ENCODE measurements around the gene STARD9.
"Not testable (repeated sequence)": the region's sequence is repeated elsewhere in the genome, so short reads cannot be mapped to it uniquely, and the experiment has no call there.

STARD9 gene

DNA sequence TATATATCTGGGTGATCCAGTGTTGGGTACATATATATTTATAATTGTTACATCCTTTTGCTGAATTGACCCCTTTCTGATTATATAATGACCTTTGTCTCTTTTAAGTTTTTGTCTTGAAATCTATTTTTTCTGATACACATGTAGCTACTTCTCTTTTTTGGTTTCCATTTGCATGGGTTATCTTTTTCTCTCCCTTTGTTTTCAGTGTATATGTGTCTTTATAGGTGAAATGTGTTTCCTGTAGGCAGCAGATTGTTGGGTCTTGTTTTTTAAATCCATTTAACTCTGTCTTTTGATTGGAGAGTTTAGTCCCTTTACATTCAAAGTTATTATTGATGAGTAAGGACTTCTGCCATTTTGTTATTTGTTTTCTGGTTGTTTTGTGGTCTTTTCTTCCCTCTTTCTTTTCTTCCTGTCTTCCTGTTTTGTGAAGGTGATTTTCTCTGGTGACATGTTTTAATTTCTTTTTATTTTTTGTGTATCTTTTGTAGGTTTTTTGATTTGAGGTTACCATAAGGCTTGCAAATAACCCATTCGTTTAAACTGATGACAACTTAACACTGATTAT is 56.8 kb downstream of the STARD9 start:
- DNase-seq: no peak

- no peak for DNase-seq
Measured at GRCh38 chr15:42640109-42640508, 64.7 kb downstream of the STARD9 start.

DNA sequence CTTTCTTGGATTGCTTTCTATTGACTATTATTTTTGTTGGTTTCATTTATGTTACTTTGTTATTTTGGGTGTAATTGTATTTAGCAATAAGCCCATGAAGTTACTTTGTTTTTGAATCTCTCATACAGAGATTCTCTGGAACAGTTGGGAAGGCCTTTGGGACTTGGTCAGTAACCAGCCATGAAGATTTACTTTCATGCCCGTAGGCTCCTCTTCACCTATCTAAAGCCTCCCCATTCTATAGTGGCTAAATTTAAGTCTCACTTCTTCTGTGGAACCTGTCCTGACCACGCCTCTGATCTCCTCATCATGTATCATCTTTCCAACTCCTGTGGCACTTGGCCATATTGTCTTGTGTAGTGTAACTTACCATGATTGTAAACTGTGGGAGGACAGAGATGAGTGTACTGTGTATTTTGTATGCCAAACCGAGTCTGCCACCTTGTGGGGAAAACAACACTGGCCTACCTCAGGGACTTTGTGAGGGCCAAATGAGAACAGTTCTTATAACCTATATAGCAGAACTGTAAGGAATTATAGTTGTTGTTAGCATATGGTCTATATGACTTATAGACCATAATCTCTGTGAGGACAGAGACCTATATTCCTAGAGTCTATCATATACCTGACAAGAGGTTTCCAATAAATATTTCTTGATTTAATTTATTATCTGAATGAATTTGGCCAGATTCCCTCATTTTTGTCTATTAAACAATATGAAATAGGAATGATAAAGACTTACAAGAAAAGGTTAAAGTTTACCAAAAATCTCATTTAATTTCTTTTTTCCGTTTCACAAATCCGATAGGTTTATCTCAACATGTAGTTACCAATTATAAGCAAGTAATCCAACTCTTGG is 75.0 kb downstream of the STARD9 start:
- peak; percentile 1 for DNase-seq

- no peak for DNase-seq
Measured at GRCh38 chr15:42665827-42666226, 90.4 kb downstream of the STARD9 start.

DNA sequence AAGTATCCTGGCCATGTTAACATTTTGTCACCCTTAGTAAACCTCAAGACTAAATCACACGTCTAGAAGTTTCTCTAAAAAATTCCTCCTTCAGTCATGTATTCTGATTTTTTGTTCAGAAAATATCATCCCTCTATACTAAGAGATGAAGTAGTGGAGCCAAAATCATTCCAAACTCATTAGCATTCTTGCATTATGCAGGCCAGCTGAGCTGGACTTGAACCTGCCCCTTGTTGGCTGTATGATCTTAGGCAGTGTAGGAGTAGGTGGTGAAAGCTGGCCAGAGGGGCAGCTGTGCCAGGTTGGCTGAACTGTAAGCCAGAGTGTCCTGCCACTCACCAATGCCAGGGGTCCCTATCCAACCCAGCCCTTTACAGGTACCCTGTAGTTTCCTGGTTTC is 92.4 kb downstream of the STARD9 start:
- no peak for DNase-seq

DNA sequence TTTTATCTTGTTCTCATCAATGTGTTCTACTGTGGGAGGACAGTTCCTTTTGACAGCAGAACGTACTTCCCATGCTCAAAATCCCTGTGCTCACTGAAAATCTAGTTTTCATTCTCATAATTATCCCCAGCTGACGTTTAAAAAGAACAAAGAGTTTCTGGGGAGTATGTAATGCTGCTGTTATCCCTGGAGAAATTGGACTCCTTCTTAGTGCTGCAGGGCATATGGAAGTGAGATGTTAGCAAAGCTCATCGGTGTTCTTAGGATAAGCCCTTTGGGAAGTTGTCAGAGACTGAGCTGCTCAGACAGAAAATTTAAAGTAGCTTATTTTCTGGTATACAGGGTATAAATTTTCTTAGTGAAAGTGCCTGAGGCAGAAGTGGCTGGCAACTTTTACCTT is 95.0 kb downstream of the STARD9 start:
- no peak for DNase-seq

- no peak for DNase-seq
Measured at GRCh38 chr15:42672444-42672843, 97.0 kb downstream of the STARD9 start.

GRCh38 chr15:42674472-42674871 is 99.1 kb downstream of the STARD9 start:
- DNase-seq: no peak

GRCh38 chr15:42675021-42675420 is 99.6 kb downstream of the STARD9 start:
- no peak for DNase-seq

- DNase-seq: no peak
Measured at GRCh38 chr15:42679285-42680141, 104.1 kb downstream of the STARD9 start.

GRCh38 chr15:42680142-42680482 is 104.7 kb downstream of the STARD9 start:
- not testable (repeated sequence) for DNase-seq

DNA sequence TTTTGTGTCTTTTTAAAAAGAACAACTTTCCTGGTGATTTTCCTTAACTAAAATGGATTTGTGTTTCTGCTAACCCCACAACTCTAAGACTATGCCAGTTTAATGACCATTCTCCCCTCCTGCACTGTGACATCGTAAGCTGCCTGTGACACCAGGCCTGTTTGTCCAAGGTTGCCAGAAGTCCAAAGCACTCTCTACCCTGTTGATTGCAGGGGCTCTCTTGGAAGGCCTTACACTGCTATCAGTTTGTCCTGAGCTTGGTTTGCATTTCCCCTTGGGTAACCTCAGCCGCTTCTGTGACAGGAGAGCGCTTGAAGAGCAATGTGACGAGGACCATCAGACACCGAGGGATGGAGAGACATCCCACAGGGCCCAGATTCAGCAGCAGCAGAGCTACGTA is 105.7 kb downstream of the STARD9 start:
- no peak for DNase-seq

- DNase-seq: no peak
Measured at GRCh38 chr15:42686281-42686680, 110.9 kb downstream of the STARD9 start.

GRCh38 chr15:42687740-42688139 is 112.3 kb downstream of the STARD9 start:
- DNase-seq: no peak

GRCh38 chr15:42688301-42688700 is 112.9 kb downstream of the STARD9 start:
- DNase-seq: no peak

DNA sequence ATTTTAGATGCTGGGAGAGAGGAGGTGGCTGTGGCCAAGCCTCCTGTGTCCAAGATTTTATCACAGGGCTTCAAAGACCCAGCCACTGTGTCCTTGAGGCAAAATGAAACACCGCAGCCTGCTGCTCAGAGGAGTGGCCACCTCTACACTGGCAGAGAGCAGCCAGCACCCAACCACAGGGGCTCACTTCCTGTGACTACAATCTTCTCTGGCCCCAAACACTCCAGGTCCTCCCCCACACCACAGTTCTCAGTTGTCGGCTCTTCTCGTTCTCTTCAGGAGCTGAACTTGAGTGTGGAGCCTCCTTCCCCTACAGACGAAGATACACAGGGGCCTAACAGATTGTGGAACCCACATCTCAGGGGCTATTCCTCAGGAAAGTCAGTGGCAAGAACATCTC is 115.9 kb downstream of the STARD9 start:
- DNase-seq: no peak

DNA sequence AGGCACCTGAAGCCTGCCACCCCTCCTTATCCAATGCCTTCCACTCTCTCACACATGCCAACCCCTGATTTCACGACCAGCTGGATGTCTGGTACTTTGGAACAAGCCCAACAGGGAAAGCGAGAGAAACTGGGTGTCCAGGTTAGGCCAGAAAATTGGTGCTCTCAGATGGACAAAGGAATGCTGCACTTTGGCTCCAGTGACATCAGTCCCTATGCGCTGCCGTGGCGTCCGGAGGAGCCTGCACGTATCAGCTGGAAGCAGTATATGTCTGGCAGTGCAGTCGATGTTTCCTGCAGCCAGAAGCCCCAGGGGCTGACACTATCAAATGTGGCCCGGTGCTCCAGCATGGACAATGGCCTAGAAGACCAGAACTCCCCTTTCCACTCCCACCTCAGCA is 116.4 kb downstream of the STARD9 start:
- no peak for DNase-seq

GRCh38 chr15:42692536-42692935 is 117.1 kb downstream of the STARD9 start:
- no peak for DNase-seq

DNA sequence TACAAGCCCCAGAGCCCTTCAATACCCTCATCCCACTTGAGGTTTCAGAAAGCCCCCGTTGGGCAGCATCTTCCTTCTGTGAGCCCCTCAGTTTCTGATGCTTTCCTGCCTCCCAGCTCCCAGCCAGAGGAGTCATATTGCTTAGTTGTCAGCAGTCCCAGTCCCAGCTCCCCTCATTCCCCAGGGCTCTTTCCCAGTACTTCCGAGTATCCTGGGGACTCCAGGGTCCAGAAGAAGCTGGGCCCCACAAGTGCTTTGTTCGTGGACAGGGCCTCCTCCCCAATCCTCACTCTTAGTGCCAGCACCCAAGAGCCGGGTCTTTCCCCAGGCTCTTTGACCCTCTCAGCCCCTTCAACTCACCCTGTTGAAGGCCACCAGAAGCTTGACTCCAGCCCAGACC is 117.6 kb downstream of the STARD9 start:
- no peak for DNase-seq

- no peak for DNase-seq
Measured at GRCh38 chr15:42693496-42693895, 118.1 kb downstream of the STARD9 start.

- no peak for DNase-seq
Measured at GRCh38 chr15:42693942-42694341, 118.5 kb downstream of the STARD9 start.

DNA sequence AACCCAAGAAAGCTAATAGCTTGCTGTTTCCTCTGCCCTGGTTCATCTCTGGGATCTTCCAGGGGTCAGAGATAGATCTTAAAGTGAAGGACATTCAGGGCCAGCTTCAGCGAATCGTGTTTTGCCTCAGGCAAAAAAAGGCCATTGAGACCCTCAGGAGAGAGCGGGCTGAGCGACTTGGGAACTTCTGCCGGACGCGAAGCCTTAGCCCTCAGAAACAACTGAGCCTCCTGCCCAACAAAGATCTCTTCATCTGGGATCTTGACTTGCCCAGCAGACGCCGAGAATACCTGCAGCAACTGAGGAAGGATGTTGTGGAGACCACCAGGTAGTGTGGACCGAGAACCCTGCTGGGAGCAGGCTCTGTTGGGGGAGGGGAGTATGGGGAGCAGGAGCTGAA is 119.0 kb downstream of the STARD9 start:
- DNase-seq: no peak

GRCh38 chr15:42695527-42696071 is 120.2 kb downstream of the STARD9 start:
- DNase-seq: no peak

DNA sequence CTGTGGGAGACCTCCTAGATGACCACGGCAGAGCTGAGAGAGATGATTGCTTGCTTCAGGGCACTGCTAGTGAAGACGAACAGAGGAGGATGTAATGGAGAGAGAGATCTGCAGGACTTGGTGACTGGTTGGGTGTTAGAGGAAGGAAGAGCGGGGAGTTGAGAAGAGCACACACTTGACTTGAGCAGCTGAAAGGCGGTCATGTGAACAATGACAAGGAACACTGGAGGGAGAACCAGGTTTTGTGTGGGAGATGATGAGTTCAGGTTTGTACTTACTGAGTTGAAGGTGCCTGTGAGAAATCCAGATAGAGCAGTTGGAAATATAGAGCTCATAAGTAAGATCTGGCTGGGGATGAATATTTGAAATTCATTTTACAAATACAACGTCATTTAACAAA is 121.2 kb downstream of the STARD9 start:
- DNase-seq: no peak

Data from NCI-H2081 treated with DMSO at 0.1 percent for 48 hours (cell line).